Stomach (tissue), 4 donors: ENCODE results near the gene CCDC18.
"Not testable (repeated sequence)": the region's sequence is repeated elsewhere in the genome, so short reads cannot be mapped to it uniquely, and the experiment has no call there.

ENCODE experiments used
- POLR2AphosphoS5 ChIP-seq, 3 donors: sonication (generic); formaldehyde crosslinking; IDR thresholded peaks; one replicate each; pipeline ENCODE4 v1.6.1; 2016; ENCODE audit warnings: antibody characterized with exemption in 3 of 3
- TF ChIP-seq, protein P1 (sequence below), 7 experiments: fragments of 450-650 bp in 4 of 7; fragments of 200-600 bp in 3 of 7; sonication (generic) in 3 of 7; IDR thresholded peaks; one replicate each; pipeline ENCODE4 v1.5.1; 2016 to 2019; ENCODE audit warnings: antibody characterized with exemption in 7 of 7, control low read depth in 2 of 7, mild to moderate bottlenecking in 1 of 7

DNA sequence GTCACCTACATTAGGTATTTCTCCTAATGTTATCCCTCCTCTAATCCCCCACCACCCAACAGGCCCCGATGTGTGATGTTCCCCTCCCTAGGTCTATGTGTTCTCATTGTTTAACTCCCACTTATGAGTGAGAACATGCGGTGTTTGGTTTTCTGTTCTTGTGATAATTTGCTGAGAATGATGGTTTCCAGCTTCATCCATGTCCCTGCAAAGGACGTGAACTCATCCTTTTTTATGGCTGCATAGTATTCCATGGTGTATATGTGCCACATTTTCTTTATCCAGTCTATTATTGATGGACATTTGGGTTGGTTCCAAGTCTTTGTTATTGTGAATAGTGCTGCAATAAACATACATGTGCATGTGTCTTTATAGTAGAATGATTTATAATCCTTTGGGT lies 80.2 kb downstream of the CCDC18 start:
- not testable (repeated sequence) for TF ChIP-seq POLR2AphosphoS5 (IDR thresholded peaks at IDR 0.05)
- TF ChIP-seq, protein P1, sequence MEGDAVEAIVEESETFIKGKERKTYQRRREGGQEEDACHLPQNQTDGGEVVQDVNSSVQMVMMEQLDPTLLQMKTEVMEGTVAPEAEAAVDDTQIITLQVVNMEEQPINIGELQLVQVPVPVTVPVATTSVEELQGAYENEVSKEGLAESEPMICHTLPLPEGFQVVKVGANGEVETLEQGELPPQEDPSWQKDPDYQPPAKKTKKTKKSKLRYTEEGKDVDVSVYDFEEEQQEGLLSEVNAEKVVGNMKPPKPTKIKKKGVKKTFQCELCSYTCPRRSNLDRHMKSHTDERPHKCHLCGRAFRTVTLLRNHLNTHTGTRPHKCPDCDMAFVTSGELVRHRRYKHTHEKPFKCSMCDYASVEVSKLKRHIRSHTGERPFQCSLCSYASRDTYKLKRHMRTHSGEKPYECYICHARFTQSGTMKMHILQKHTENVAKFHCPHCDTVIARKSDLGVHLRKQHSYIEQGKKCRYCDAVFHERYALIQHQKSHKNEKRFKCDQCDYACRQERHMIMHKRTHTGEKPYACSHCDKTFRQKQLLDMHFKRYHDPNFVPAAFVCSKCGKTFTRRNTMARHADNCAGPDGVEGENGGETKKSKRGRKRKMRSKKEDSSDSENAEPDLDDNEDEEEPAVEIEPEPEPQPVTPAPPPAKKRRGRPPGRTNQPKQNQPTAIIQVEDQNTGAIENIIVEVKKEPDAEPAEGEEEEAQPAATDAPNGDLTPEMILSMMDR (IDR thresholded peaks at IDR 0.05) = not testable (repeated sequence)
